Right lobe of liver (tissue), 6 donors: Measurements from ENCODE around the gene CACNA1C. TPM values are rescaled to one million over a fixed set of nuclear protein-coding genes. Genes with fewer than 3 reads are reported as not detected.
A peak's percentile ranks its signal among the peaks of the same experiment; 100 is the strongest.

Experiments
- ATAC-seq, 4 donors: fragments of 200-7000 bp; cut with Tn5 transposase; one replicate each; pipeline ENCODE4 v1.9.1; 2020; ENCODE audit warnings: mild to moderate bottlenecking in 4 of 4, moderate library complexity in 4 of 4
- DNase-seq, 3 donors: peaks; one replicate each; pipeline ENCODE4 v3.0.0-alpha.2; 2020
- H3K27ac ChIP-seq, 3 donors: fragments of 200-600 bp; one replicate each; pipeline ENCODE4 v1.8.0; 2022
- H3K27me3 ChIP-seq, 2 donors: fragments of 200-600 bp; one replicate each; pipeline ENCODE4 v1.8.0; 2022
- H3K36me3 ChIP-seq, 4 donors: fragments of 200-600 bp; sonication (generic) in 1 of 4; one replicate each; pipeline versions ENCODE4 v1.5.1 to v1.8.0; 2017 to 2022; ENCODE audit warnings: control low read depth in 1 of 4
- H3K4me1 ChIP-seq, 4 donors: fragments of 200-600 bp; sonication (generic) in 1 of 4; one replicate each; pipeline versions ENCODE4 v1.5.1 to v1.8.0; 2017 to 2022; ENCODE audit warnings: control low read depth in 1 of 4
- H3K4me3 ChIP-seq, 3 donors: fragments of 200-600 bp; one replicate each; pipeline ENCODE4 v1.8.0; 2022
- H3K9me3 ChIP-seq, 4 donors: fragments of 200-600 bp; sonication (generic) in 1 of 4; one replicate each; pipeline versions ENCODE4 v1.5.1 to v1.8.0; 2017 to 2022; ENCODE audit warnings: control low read depth in 1 of 4
- POLR2A ChIP-seq: fragments of 450-650 bp; IDR thresholded peaks from one replicate; pipeline ENCODE4 v1.6.1; 2017; ENCODE audit warnings: antibody characterized with exemption, mild to moderate bottlenecking
- WGBS: methylation state at CpG from one replicate; pipeline ENCODE4 v1.1.6; 2018; ENCODE audit warnings: low coverage, low lambda C conversion rate; ENCODE audit not compliant: insufficient coverage; ENCODE audit errors: missing lambda C conversion rate; 5-methylcytosine and 5-hydroxymethylcytosine counted together
- intact Hi-C, 2 donors: fragments of 100-400 bp; cut with DNase I; formaldehyde crosslinking; loops; one replicate each; pipeline versions ENCODE4 v1.11.2 to v1.14.1; 2022
- total RNA-seq, 6 experiments: library from RNA; depleted of rRNA in 2 of 6; stranded (reverse); fragments of >200 nt in 2 of 6; fragmentation: NEBNext Ultra II Directional in 3 of 6; extraction: Animal tissue kit (Norgen Biotek cat#: 25700) in 3 of 6; gene quantifications; one replicate each; pipeline versions ENCODE4 v1.1.0 to v1.2.4, GENCODE V29; 2016 to 2023
- TF ChIP-seq, protein P1 (sequence below), 4 donors: fragments of 200-600 bp in 3 of 4; fragments of 450-650 bp in 1 of 4; IDR thresholded peaks; one replicate each; pipeline versions ENCODE4 v1.5.1 to v1.8.0; 2016 to 2022; ENCODE audit warnings: antibody characterized with exemption in 4 of 4, mild to moderate bottlenecking in 2 of 4
- donor health status: DM: no; HTN: yes; CAD: no.
- donor health status: DM: no; HTN: no; CAD: no.
- donor health status: DM: no; HTN: no; CAD: no.
- donor health status: DM: no; HTN: yes; CAD: no.
- donor health status: DM: no; HTN: yes; CAD: no.

Gene CACNA1C
- total RNA-seq, 6 experiments from 2014 or later = 0.18 to 1.0 (median 0.57) TPM

GRCh38 chr12:2543801-2544200 is 491.0 kb downstream of the CACNA1C start:
- Histone ChIP-seq H3K9me3 (no peaks in the 10 kb centered on the region), H3K27me3 (no peaks in the 10 kb centered on the region), H3K4me3 (no peak overlapping the region), H3K27ac (no peak overlapping the region), H3K36me3 (no peaks in the 10 kb centered on the region), H3K4me1 (no peaks in the 10 kb centered on the region)
- no peak for DNase-seq
- WGBS = 31% methylated on average over 3 of the region's 3 CpGs
- ATAC-seq = no peak
- TF ChIP-seq, protein P1, sequence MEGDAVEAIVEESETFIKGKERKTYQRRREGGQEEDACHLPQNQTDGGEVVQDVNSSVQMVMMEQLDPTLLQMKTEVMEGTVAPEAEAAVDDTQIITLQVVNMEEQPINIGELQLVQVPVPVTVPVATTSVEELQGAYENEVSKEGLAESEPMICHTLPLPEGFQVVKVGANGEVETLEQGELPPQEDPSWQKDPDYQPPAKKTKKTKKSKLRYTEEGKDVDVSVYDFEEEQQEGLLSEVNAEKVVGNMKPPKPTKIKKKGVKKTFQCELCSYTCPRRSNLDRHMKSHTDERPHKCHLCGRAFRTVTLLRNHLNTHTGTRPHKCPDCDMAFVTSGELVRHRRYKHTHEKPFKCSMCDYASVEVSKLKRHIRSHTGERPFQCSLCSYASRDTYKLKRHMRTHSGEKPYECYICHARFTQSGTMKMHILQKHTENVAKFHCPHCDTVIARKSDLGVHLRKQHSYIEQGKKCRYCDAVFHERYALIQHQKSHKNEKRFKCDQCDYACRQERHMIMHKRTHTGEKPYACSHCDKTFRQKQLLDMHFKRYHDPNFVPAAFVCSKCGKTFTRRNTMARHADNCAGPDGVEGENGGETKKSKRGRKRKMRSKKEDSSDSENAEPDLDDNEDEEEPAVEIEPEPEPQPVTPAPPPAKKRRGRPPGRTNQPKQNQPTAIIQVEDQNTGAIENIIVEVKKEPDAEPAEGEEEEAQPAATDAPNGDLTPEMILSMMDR (IDR thresholded peaks at IDR 0.05) = no peak
- TF ChIP-seq POLR2A = no peak
- intact Hi-C loops = no loop called here

DNA sequence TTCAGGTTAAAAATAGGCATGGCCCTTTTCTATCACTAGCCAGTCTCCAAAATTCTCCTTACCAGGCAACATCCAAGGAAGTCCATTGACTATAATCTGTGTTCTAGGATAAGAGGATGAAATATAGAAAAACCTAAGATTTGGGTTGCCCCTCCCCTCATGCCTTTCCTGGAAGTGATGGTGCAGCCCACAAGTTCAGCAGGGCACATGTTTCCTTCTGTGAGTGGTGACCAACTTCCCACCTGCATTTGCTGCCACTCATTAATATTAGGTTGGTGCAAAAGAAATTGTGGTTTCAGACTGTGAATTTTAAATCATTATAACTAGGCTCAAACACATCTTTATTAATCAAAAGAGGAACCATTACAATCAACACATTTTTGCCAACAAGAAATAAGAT is 491.4 kb downstream of the CACNA1C start:
- H3K27me3 ChIP-seq = no peaks in the 10 kb centered on the region
- ATAC-seq (no peak), DNase-seq (no peak)
- H3K4me1 ChIP-seq = no peaks in the 10 kb centered on the region
- no peaks in the 10 kb centered on the region for H3K36me3 ChIP-seq
- intact Hi-C loops = no loop called here
- H3K27ac ChIP-seq = no peak overlapping the region
- no peak for TF ChIP-seq POLR2A
- TF ChIP-seq, protein P1 (IDR thresholded peaks at IDR 0.05) = no peak
- H3K9me3 ChIP-seq = no peaks in the 10 kb centered on the region
- no peak overlapping the region for H3K4me3 ChIP-seq

DNA sequence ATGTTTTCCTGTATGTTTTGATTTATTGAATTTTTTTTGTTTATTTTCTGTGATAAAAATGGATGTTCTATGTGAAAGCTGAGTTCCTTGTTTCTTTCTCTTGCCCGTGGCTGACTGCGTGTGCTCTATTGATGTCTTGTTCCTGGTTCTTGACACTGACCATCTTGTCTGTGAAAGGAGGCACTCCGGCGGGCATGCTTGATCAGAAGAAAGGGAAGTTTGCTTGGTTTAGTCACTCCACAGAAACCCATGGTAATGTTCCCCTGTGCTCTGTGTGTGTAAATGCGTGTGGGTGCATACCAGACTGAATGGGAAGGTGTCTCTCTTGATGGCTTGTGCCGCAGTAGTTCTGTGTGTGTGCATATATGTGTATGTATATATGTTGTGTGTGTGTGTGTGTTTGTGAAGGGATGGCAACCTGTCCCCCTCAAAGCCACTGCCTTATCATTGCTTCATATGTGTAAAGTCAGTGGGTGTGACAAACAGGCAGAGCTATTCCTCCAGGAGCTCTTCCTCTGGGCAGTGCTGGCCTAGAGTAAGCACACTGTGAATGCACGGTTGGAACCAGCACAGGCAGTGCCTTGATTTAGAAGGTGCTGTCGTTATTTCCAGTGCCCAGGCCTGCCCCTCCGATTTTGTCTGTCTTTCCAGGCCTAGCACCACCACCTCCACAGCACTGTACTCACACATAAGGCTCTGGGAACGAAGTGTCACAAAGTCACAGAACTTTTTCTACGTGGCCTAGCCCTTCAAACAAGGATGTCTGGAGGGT is 494.7 kb downstream of the CACNA1C start:
- Histone ChIP-seq H3K4me3 (no peak overlapping the region), H3K4me1 (no peaks in the 10 kb centered on the region), H3K27me3 (no peaks in the 10 kb centered on the region), H3K27ac (no peak overlapping the region), H3K36me3 (no peaks in the 10 kb centered on the region), H3K9me3 (no peaks in the 10 kb centered on the region)
- 47% methylated on average over 10 of the region's 11 CpGs for WGBS
- DNase-seq = no peak
- ATAC-seq = no peak
- TF ChIP-seq, protein P1 (IDR thresholded peaks at IDR 0.05) = no peak
- TF ChIP-seq POLR2A = no peak
- intact Hi-C loops = no loop called here

GRCh38 chr12:2548081-2548480 is 495.3 kb downstream of the CACNA1C start:
- Histone ChIP-seq H3K36me3 (no peaks in the 10 kb centered on the region), H3K4me3 (no peak overlapping the region), H3K9me3 (no peaks in the 10 kb centered on the region), H3K4me1 (no peaks in the 10 kb centered on the region), H3K27me3 (no peaks in the 10 kb centered on the region), H3K27ac (no peak overlapping the region)
- intact Hi-C loops = no loop called here
- ATAC-seq (peak in 1 of 4 donors; percentile 23), DNase-seq (no peak)
- TF ChIP-seq, protein P1 (IDR thresholded peaks at IDR 0.05) = no peak
- no peak for TF ChIP-seq POLR2A
- WGBS = no CpG with 5 or more reads among the region's 2 CpGs
